Measurements from ENCODE around the gene GIMAP1.
"Not testable (repeated sequence)": the region's sequence is repeated elsewhere in the genome, so short reads cannot be mapped to it uniquely, and the experiment has no call there.

GIMAP1 gene

DNA sequence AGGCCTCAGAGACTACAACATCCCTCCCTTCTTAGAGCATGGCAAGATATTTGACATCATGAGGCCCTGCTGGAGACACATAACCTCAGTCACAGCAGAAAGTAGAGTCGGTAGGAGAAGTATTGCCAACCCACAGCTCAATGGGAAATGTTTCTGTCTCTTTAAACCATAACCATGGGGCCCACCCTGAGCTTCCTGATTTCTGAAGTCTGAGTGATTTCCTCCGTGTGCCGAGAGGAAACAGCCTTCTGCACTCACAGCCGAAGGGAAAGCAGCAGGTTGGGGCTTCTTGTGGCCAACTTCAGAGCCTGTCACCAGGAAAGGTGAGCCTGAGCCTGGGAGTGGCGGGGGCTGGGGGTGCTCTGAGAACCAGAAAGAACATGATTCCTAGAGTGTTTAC lies at the start of gene GIMAP1:
GIMAP1 (plus strand) TSS at position 246 of the 400 bp plus-strand sequence. CDS start 2,435 bp downstream, outside the sequence.
- DNase-seq (ENCODE audit: low spot score in 2 of 2) = peak in 1 of 2 donors; percentile 73
- H3K4me1 Mint-ChIP-seq = peaks cover 73% of the 10 kb centered on the region

DNA sequence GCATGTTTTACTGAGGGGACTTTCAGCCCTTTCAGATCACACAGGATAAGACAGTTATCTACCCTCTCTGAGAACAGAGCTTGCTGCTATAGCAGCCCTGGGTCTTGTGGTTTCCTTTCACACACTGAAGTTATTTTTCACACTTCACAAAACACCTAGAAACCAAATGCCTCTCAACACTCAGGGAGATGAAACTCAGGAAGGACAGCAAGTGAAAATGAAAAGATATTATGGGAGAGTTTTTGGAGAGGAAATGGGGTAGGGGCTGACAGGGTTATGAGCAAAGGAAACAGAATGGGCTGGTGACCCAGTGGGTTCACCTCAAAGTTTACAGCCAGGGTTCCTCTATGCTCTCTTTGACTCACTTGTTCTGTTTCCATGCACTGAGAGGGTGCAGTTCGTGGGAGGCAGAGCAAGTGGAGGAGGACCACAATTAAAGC lies 47.9 kb upstream of the GIMAP1 start:
- ATAC-seq (peak; percentile 92), DNase-seq (ENCODE audit: low spot score in 2 of 2) (peak in 1 of 2 donors; percentile 81)
- Mint-ChIP-seq H3K36me3 (peaks cover 6% of the 10 kb centered on the region), H3K9me3 (peaks cover 8% of the 10 kb centered on the region), H3K4me3 (peak overlapping the region; percentile 67), H3K27ac (peak overlapping the region; percentile 92), H3K4me1 (peaks cover 77% of the 10 kb centered on the region)

More for the DNA sequence above, at the start of gene GIMAP1:
- peak; percentile 88 for ATAC-seq
- H3K9me3 Mint-ChIP-seq = peaks cover 2% of the 10 kb centered on the region
- peak within 1 kb of the TSS; percentile 93 for H3K4me3 Mint-ChIP-seq
- H3K36me3 Mint-ChIP-seq = peaks cover 32% of the 10 kb centered on the region
- H3K27ac Mint-ChIP-seq = peak within 1 kb of the TSS; percentile 98

- H3K4me3 Mint-ChIP-seq = no peak overlapping the region
- DNase-seq (ENCODE audit: low spot score in 2 of 2) (no peak), ATAC-seq (no peak)
- peak overlapping the region; percentile 92 for H3K27ac Mint-ChIP-seq
- peaks cover 72% of the 10 kb centered on the region for H3K4me1 Mint-ChIP-seq
- peaks cover 6% of the 10 kb centered on the region for H3K36me3 Mint-ChIP-seq
- H3K9me3 Mint-ChIP-seq = peaks cover 8% of the 10 kb centered on the region
Measured at GRCh38 chr7:150668977-150669376, 47.4 kb upstream of the GIMAP1 start.

GRCh38 chr7:150671798-150672585 lies 44.4 kb upstream of the GIMAP1 start:
- not testable (repeated sequence) for H3K36me3 Mint-ChIP-seq; DNase-seq (ENCODE audit: low spot score in 2 of 2); H3K9me3 Mint-ChIP-seq; ATAC-seq; H3K27ac Mint-ChIP-seq; H3K4me3 Mint-ChIP-seq
- H3K4me1 Mint-ChIP-seq = peaks cover 63% of the 10 kb centered on the region

GRCh38 chr7:150675714-150676113 lies 40.7 kb upstream of the GIMAP1 start:
- Mint-ChIP-seq H3K27ac (peak overlapping the region; percentile 45), H3K9me3 (peaks cover 5% of the 10 kb centered on the region), H3K36me3 (peaks cover 6% of the 10 kb centered on the region), H3K4me1 (peaks cover 63% of the 10 kb centered on the region), H3K4me3 (no peak overlapping the region)
- no peak for ATAC-seq
- no peak for DNase-seq (ENCODE audit: low spot score in 2 of 2)

- H3K4me3 Mint-ChIP-seq = peak overlapping the region; percentile 32
- H3K36me3 Mint-ChIP-seq; H3K9me3 Mint-ChIP-seq; ATAC-seq; DNase-seq (ENCODE audit: low spot score in 2 of 2): not testable (repeated sequence)
- H3K27ac Mint-ChIP-seq = peak overlapping the region; percentile 78
- peaks cover 63% of the 10 kb centered on the region for H3K4me1 Mint-ChIP-seq
Measured at GRCh38 chr7:150676276-150676675, 40.1 kb upstream of the GIMAP1 start.

- peaks cover 64% of the 10 kb centered on the region for H3K4me1 Mint-ChIP-seq
- DNase-seq (ENCODE audit: low spot score in 2 of 2); ATAC-seq; H3K9me3 Mint-ChIP-seq; H3K36me3 Mint-ChIP-seq: not testable (repeated sequence)
- H3K27ac Mint-ChIP-seq = peak overlapping the region; percentile 78
- H3K4me3 Mint-ChIP-seq = peak overlapping the region; percentile 32
Measured at GRCh38 chr7:150676854-150677253, 39.6 kb upstream of the GIMAP1 start.

DNA sequence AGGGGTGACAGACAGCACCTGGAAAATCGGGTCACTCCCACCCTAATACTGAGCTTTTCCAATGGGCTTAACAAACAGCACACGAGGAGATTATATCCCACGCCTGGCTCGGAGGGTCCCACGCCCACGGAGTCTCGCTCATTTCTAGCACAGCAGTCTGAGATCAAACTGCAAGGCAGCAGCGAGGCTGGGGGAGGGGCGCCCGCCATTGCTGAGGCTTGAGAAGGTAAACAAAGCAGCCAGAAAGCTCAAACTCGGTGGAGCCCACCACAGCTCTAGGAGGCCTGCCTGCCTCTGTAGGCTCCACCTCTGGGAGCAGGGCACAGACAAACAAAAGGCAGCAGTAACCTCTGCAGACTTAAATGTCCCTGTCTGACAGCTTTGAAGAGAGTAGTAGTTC lies 37.8 kb upstream of the GIMAP1 start:
- H3K4me3 Mint-ChIP-seq = peak overlapping the region; percentile 55
- H3K4me1 Mint-ChIP-seq = peaks cover 74% of the 10 kb centered on the region
- DNase-seq (ENCODE audit: low spot score in 2 of 2); H3K27ac Mint-ChIP-seq; H3K9me3 Mint-ChIP-seq; H3K36me3 Mint-ChIP-seq; ATAC-seq: not testable (repeated sequence)

DNA sequence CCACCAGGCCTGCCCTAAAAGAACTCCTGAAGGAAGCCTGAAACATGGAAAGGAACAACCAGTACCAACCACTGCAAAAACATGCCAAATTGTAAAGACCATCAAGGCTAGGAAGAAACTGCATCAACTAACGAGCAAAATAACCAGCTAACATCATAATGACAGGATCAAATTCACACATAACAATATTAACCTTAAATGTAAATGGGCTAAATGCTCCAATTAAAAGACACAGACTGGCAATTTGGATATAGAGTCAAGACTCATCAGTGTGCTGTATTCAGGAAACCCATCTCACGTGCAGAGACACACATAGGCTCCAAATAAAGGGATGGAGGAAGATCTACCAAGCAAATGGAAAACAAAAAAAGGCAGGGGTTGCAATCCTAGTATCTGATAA lies 36.0 kb upstream of the GIMAP1 start:
- H3K9me3 Mint-ChIP-seq; DNase-seq (ENCODE audit: low spot score in 2 of 2); H3K36me3 Mint-ChIP-seq; ATAC-seq: not testable (repeated sequence)
- peak overlapping the region; percentile 21 for H3K4me3 Mint-ChIP-seq
- H3K4me1 Mint-ChIP-seq = peaks cover 86% of the 10 kb centered on the region
- H3K27ac Mint-ChIP-seq = peak overlapping the region; percentile 96

GRCh38 chr7:150685219-150686029 lies 31.0 kb upstream of the GIMAP1 start, which contains the start of gene GIMAP2:
GIMAP2 (plus strand) TSS chr7:150685706; CDS start chr7:150687060, 1,354 bp downstream.
- Mint-ChIP-seq H3K36me3 (peaks cover 39% of the 10 kb centered on the region), H3K27ac (peak within 1 kb of the TSS; percentile 96), H3K9me3 (peaks cover 3% of the 10 kb centered on the region), H3K4me1 (peaks cover 82% of the 10 kb centered on the region), H3K4me3 (peak within 1 kb of the TSS; percentile 86)
- DNase-seq (ENCODE audit: low spot score in 2 of 2) (no peak), ATAC-seq (peak; percentile 82)

DNA sequence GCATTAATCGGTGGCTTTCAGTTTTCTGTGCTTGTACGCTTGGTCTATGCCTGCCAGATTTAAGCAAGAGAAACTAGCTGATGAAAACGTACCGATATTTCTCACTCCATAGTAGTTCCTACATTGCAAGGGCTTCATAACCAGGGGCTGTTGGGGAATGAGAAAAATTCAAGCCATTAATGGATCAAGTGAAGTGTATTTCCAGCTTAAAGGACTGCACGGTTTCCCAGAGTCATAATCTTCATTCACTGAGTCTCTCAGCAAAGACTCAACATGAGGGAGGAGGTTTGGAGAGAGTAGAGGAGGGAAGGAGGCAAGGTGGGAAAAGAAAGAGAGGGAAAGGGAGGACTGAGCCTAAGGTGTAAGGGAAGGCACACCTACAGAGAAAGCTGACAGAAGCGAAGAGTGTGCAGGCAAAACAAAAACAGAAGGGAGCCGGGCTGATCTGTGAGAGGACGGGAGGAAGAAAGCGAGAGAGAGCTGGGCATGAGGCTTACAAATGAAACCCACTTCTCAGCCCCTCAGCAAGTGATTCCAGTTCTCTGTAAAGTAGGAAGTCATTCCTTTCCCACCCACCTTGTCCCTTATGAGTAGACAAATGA lies 30.3 kb upstream of the GIMAP1 start:
- Mint-ChIP-seq H3K36me3 (peaks cover 46% of the 10 kb centered on the region), H3K27ac (peak overlapping the region; percentile 96), H3K4me3 (peak overlapping the region; percentile 86), H3K9me3 (peaks cover 4% of the 10 kb centered on the region), H3K4me1 (peaks cover 77% of the 10 kb centered on the region)
- DNase-seq (ENCODE audit: low spot score in 2 of 2) (no peak), ATAC-seq (peak; percentile 58)

DNA sequence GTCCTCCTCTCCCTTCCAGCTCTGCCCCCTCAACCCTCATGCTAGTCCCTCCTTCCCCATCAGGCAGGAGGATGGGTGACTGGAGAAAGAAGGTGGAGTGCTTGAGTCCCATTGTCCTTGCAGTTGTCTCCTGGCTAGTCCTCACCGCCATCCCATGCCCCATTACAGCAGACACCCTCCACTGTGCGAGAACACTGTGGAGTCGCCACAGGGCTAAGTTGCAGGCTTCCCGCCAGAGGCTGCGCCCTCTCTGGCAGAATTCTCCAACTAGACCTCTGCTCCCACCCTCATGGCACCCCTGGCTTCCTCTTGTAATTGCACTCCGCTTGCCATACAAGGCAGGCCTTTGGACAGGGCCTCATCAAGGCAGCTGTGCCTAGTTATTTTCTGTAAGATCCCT lies 27.8 kb upstream of the GIMAP1 start:
- H3K9me3 Mint-ChIP-seq = peaks cover 11% of the 10 kb centered on the region
- H3K27ac Mint-ChIP-seq = peak overlapping the region; percentile 96
- ATAC-seq (no peak), DNase-seq (ENCODE audit: low spot score in 2 of 2) (no peak)
- H3K4me3 Mint-ChIP-seq = peak overlapping the region; percentile 86
- H3K4me1 Mint-ChIP-seq = peaks cover 64% of the 10 kb centered on the region
- H3K36me3 Mint-ChIP-seq = peaks cover 62% of the 10 kb centered on the region

- Mint-ChIP-seq H3K9me3 (peaks cover 49% of the 10 kb centered on the region), H3K27ac (peak overlapping the region; percentile 36), H3K36me3 (peaks cover 21% of the 10 kb centered on the region), H3K4me3 (no peak overlapping the region), H3K4me1 (peaks cover 12% of the 10 kb centered on the region)
- ATAC-seq (no peak), DNase-seq (ENCODE audit: low spot score in 2 of 2) (no peak)
Measured at GRCh38 chr7:150695654-150696053, 20.8 kb upstream of the GIMAP1 start.

- H3K27ac Mint-ChIP-seq = no peak overlapping the region
- no peaks in the 10 kb centered on the region for H3K36me3 Mint-ChIP-seq
- H3K9me3 Mint-ChIP-seq = peaks cover 53% of the 10 kb centered on the region
- ATAC-seq (no peak), DNase-seq (ENCODE audit: low spot score in 2 of 2) (no peak)
- H3K4me1 Mint-ChIP-seq = peaks cover 6% of the 10 kb centered on the region
- no peak overlapping the region for H3K4me3 Mint-ChIP-seq
Measured at GRCh38 chr7:150703209-150703608, 13.2 kb upstream of the GIMAP1 start.

DNA sequence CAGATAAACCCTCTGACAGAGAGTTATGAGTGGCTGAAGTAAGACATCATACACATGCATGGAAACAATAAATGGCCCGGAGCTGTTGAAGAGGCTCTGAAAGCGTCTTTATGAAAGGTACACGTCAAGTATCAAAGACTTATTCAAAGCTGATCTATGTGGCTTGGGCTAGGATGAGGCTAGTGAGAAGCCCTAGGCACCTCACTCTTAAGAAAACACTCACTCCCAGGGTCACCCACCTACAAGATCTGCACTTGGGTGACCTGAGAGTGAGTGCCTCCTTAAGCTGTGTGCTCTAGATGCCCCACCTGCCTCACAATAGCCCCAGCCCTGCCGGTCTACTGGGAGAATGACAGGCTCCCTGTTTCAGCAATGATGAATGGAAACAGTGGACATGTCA lies 1.1 kb upstream of the GIMAP1 start:
- peak; percentile 63 for ATAC-seq
- H3K36me3 Mint-ChIP-seq = peaks cover 22% of the 10 kb centered on the region

More for the DNA sequence above, 1.1 kb upstream of the GIMAP1 start:
- H3K27ac Mint-ChIP-seq = peak overlapping the region; percentile 98
- H3K9me3 Mint-ChIP-seq = peaks cover 2% of the 10 kb centered on the region
- peak overlapping the region; percentile 93 for H3K4me3 Mint-ChIP-seq
- no peak for DNase-seq (ENCODE audit: low spot score in 2 of 2)
- H3K4me1 Mint-ChIP-seq = peaks cover 65% of the 10 kb centered on the region
